ENCODE data around the gene TPPP2.
"Not testable (repeated sequence)": the region's sequence is repeated elsewhere in the genome, so short reads cannot be mapped to it uniquely, and the experiment has no call there.

DNA sequence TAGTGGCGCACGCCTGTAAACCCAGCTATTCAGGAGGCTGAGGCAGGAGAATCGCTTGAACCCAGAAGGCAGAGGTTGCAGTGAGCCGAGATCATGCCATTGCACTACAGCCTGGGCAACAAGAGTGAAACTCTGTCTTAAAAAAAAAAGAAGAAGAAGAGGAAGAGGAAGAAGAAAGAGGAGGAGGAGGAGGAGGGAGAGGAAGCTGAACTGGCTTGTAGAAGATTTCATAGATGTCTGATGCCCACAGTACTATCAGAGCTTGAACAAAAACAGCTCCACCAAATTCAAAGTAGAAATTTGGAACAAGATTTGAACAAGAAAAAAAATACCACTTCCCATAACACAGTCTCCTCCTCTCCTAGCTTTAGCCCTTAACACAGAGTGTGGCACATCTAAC is 44.4 kb upstream of the TPPP2 start:
- TF ChIP-seq POLR2A (IDR thresholded peaks at IDR 0.05; ENCODE audit: low read length); GATA1 (IDR thresholded peaks at IDR 0.05; ENCODE audit: low read depth, low read length): not testable (repeated sequence)

Data from erythroblast (primary cell).